ENCODE data around the gene CSH2.

The CSH2 gene

DNA sequence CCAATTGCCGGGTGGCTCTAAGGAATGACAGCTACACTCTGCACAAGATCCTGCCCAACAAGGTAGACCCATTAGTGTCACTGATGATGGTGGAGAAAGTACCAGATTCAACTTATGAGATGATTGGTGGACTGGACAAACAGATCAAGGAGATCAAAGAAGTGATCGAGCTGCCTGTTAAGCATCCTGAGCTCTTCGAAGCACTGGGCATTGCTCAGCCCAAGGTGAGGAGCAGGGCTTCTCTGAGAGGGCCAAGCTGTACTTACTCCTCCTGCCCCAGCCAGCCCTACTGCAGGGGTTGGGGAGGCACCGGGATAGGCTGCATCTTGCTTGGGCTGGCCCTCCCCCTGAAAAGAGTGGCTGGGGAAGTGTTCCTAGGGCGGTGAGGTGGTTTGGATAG is 43.2 kb downstream of the CSH2 start:
- ATAC-seq = no peak
- no peak for TF ChIP-seq ZNF70 (CRISPR knock-in tag; IDR thresholded peaks at IDR 0.05)
- no peak for TF ChIP-seq ZNF565 (CRISPR knock-in tag; conservative IDR thresholded peaks at IDR 0.05; ENCODE audit: low read depth)
- no peak for TF ChIP-seq ARNTL (CRISPR knock-in tag; IDR thresholded peaks at IDR 0.05; ENCODE audit: borderline replicate concordance, low read depth)
- TF ChIP-seq PATZ1 (CRISPR knock-in tag; IDR thresholded peaks at IDR 0.05; ENCODE audit: borderline replicate concordance) = no peak
- no peak for TF ChIP-seq GLIS3 (CRISPR knock-in tag; IDR thresholded peaks at IDR 0.05)
- no peak for TF ChIP-seq TCF4 (CRISPR knock-in tag; IDR thresholded peaks at IDR 0.05; ENCODE audit: borderline replicate concordance)
- TF ChIP-seq CSDC2 (CRISPR knock-in tag; IDR thresholded peaks at IDR 0.05) = no peak
- TF ChIP-seq CREB5 (CRISPR knock-in tag; IDR thresholded peaks at IDR 0.05; ENCODE audit: low read depth) = no peak

GRCh38 chr17:63828936-63829335 is 44.5 kb downstream of the CSH2 start:
- ATAC-seq = no peak
- TF ChIP-seq ZNF565 (CRISPR knock-in tag; conservative IDR thresholded peaks at IDR 0.05; ENCODE audit: low read depth) = no peak
- no peak for TF ChIP-seq ZNF8 (CRISPR knock-in tag; IDR thresholded peaks at IDR 0.05)
- no peak for TF ChIP-seq ZFP3 (CRISPR knock-in tag; IDR thresholded peaks at IDR 0.05)
- TF ChIP-seq ISL1 (CRISPR knock-in tag; IDR thresholded peaks at IDR 0.05) = no peak
- TF ChIP-seq ARNTL (CRISPR knock-in tag; IDR thresholded peaks at IDR 0.05; ENCODE audit: borderline replicate concordance, low read depth) = no peak
- TF ChIP-seq PATZ1 (CRISPR knock-in tag; IDR thresholded peaks at IDR 0.05; ENCODE audit: borderline replicate concordance) = no peak
- no peak for TF ChIP-seq OSR1 (CRISPR knock-in tag; IDR thresholded peaks at IDR 0.05)
- TF ChIP-seq RARB (CRISPR knock-in tag; IDR thresholded peaks at IDR 0.05) = no peak

DNA sequence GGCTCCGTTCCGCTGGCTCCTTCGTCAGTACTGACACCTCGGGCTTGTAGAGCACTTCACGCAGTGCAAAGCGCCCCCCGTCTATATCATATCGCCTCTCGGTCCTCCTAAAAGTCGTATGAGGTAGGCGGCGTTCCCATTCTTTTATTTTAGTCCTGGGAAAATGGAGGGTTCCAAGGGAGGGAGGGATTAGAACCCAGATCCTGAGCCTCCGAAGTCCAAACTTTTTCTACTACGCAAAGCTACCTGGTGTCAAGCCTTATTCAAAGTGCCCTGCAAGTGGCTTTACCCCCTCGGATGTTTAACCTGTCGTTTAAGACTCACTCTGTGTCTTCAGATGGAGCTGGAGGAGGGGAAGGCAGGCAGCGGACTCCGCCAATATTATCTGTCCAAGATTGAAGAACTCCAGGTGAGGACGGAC is 45.7 kb downstream of the CSH2 start:
- TF ChIP-seq POU6F1 (CRISPR knock-in tag; IDR thresholded peaks at IDR 0.05; ENCODE audit: borderline replicate concordance, low read depth) (no peak), ZFP3 (CRISPR knock-in tag; IDR thresholded peaks at IDR 0.05) (0 out of 2 replicates have a peak, but pooled peaks have one; percentile 1)
- no peak for ATAC-seq

- peak; percentile 91 for ATAC-seq
- TF ChIP-seq GLIS3 (CRISPR knock-in tag; IDR thresholded peaks at IDR 0.05) (peak; percentile 80; the same call in 1 of the 2 replicates), TOX (CRISPR knock-in tag; IDR thresholded peaks at IDR 0.05; ENCODE audit: borderline replicate concordance) (no peak), ZC3H10 (CRISPR knock-in tag; IDR thresholded peaks at IDR 0.05) (no peak), BACH2 (CRISPR knock-in tag; IDR thresholded peaks at IDR 0.05; ENCODE audit: borderline replicate concordance) (no peak), TSHZ2 (CRISPR knock-in tag; IDR thresholded peaks at IDR 0.05) (no peak), ZNF70 (CRISPR knock-in tag; IDR thresholded peaks at IDR 0.05) (no peak), ZFP3 (CRISPR knock-in tag; IDR thresholded peaks at IDR 0.05) (peak; percentile 42; the same call in 1 of the 2 replicates), CSDC2 (CRISPR knock-in tag; IDR thresholded peaks at IDR 0.05) (peak; percentile 79; the same call in 1 of the 2 replicates), ZNF8 (CRISPR knock-in tag; IDR thresholded peaks at IDR 0.05) (no peak), TCF4 (CRISPR knock-in tag; IDR thresholded peaks at IDR 0.05; ENCODE audit: borderline replicate concordance) (no peak), CREB5 (CRISPR knock-in tag; IDR thresholded peaks at IDR 0.05; ENCODE audit: low read depth) (no peak), PATZ1 (CRISPR knock-in tag; IDR thresholded peaks at IDR 0.05; ENCODE audit: borderline replicate concordance) (no peak), ESRRG (CRISPR knock-in tag; IDR thresholded peaks at IDR 0.05) (0 out of 2 replicates have a peak, but pooled peaks have one; percentile 78), ZNF565 (CRISPR knock-in tag; conservative IDR thresholded peaks at IDR 0.05; ENCODE audit: low read depth) (0 out of 2 replicates have a peak, but pooled peaks have one; percentile 20), ARNTL (CRISPR knock-in tag; IDR thresholded peaks at IDR 0.05; ENCODE audit: borderline replicate concordance, low read depth) (no peak), ZFP30 (CRISPR knock-in tag; IDR thresholded peaks at IDR 0.05) (no peak; the same call in 1 of the 2 replicates)
Measured at GRCh38 chr17:63827002-63827800, 46.3 kb downstream of the CSH2 start, which contains the start of the genes FTSJ3 and PSMC5. Gene FTSJ3 (minus strand): TSS chr17:63827663. CDS start chr17:63826902, 761 bp downstream. Gene PSMC5 (plus strand): TSS chr17:63827431. CDS start chr17:63827491, 60 bp downstream.
